GM19468 (cell line): ENCODE measurements around the gene CRACR2B.

Experiments used
- ATAC-seq: cut with Tn5 transposase; IDR thresholded peaks from one replicate; pipeline ENCODE4 v1.9.1; 2021; ENCODE audit warnings: mild to moderate bottlenecking, moderate library complexity, moderate number of reproducible peaks; ENCODE audit not compliant: unreplicated experiment; ENCODE audit errors: extremely low read depth

CRACR2B gene

GRCh38 chr11:849951-850774 lies 22.4 kb downstream of the CRACR2B start:
- ATAC-seq: no peak

- no peak for ATAC-seq
Observed at GRCh38 chr11:850775-851763, 23.4 kb downstream of the CRACR2B start.

- no peak for ATAC-seq
Observed at GRCh38 chr11:852762-853161, 25.0 kb downstream of the CRACR2B start.

- ATAC-seq: no peak
Observed at GRCh38 chr11:853682-854448, 26.1 kb downstream of the CRACR2B start.

GRCh38 chr11:854601-855329 lies 27.0 kb downstream of the CRACR2B start:
- ATAC-seq: no peak

- no peak for ATAC-seq
Observed at GRCh38 chr11:855330-855674, 27.6 kb downstream of the CRACR2B start.

GRCh38 chr11:855796-856195 lies 28.1 kb downstream of the CRACR2B start:
- ATAC-seq: no peak

GRCh38 chr11:856397-856796 lies 28.7 kb downstream of the CRACR2B start:
- ATAC-seq: no peak

GRCh38 chr11:858053-858761 lies 30.5 kb downstream of the CRACR2B start:
- ATAC-seq: no peak

- no peak for ATAC-seq
Observed at GRCh38 chr11:858762-859339, 31.1 kb downstream of the CRACR2B start.

- ATAC-seq: no peak
Observed at GRCh38 chr11:859394-860131, 31.8 kb downstream of the CRACR2B start.

GRCh38 chr11:860234-861104 lies 32.8 kb downstream of the CRACR2B start:
- no peak for ATAC-seq

- ATAC-seq: no peak
Observed at GRCh38 chr11:861105-861479, 33.4 kb downstream of the CRACR2B start.

- no peak for ATAC-seq
Observed at GRCh38 chr11:862081-862661, 34.5 kb downstream of the CRACR2B start.

- ATAC-seq: no peak
Observed at GRCh38 chr11:862696-863022, 34.9 kb downstream of the CRACR2B start.

- ATAC-seq: no peak
Observed at GRCh38 chr11:863023-863909, 35.5 kb downstream of the CRACR2B start.
